SKM-1 treated with dmso at 0.1 percent for 144 hours (cell line): Measurements from ENCODE around the gene CAVIN4.

Experiments
- DNase-seq: peaks from one replicate; lab custom pipeline; 2025; ENCODE audit not compliant: unreplicated experiment; lab: John Stamatoyannopoulos, UW

Gene CAVIN4

DNA sequence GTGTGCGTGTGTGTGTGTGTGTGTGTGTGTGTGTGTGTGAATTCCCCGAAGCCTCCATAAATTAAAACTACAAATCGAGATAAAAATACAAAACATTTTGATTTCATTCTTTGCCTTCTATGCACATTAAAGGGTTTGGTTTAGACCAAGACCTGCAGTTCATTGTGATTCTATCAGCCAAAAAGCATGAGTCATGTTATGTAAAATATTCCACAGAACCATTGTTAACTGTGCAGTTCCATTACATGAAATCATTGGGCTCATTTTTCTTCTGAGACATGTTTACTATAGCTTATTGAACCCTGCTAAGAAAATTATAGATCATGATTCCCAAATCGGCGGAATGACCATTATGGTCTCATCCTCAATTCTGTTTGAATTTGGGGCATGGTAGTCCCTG, 11.7 kb downstream of the CAVIN4 start:
- no peak for DNase-seq

DNA sequence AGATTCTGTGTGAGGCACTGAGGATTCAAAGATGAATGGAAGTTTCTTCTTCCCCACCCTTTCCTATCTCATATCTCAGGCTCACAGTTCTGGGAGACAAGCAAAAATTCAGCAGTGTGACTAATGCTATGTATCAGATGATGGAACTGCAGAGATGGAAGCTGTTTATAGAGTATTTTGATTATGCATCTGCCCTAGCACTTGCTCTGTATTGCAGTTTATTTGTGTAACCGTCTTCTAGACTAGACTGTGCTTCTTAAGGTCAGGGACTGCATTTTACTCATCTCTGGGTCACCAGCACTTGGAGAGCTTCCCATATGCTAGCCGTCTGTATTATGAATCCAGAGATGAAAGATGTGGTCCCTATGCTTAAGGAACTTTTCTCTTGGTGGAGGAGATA, 12.6 kb downstream of the CAVIN4 start:
- DNase-seq, result no peak

GRCh38 chr9:100591139-100591538, 13.3 kb downstream of the CAVIN4 start:
- no peak for DNase-seq

GRCh38 chr9:100591639-100592412, 13.9 kb downstream of the CAVIN4 start:
- no peak for DNase-seq

GRCh38 chr9:100595391-100596199, 17.7 kb downstream of the CAVIN4 start:
- no peak for DNase-seq

DNA sequence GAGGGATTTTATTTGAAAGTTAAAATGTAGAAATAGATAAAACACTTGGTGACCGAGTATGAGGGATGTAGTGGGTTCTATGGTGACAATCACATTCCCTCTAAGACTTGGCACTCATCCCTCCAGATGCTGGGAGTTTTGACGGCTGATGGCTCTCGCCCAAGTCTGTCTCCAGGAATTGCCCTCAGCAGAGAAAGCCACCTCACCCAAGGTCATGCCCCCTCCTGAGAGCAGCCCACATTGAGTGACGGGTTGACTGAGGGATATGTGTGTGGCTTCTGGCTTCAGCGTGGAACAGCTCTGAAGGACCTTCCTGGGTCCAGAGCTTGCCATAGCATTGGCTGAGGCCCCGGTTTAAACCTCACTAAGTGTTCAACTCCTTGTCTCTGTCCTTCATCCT, 19.4 kb downstream of the CAVIN4 start:
- no peak for DNase-seq

DNA sequence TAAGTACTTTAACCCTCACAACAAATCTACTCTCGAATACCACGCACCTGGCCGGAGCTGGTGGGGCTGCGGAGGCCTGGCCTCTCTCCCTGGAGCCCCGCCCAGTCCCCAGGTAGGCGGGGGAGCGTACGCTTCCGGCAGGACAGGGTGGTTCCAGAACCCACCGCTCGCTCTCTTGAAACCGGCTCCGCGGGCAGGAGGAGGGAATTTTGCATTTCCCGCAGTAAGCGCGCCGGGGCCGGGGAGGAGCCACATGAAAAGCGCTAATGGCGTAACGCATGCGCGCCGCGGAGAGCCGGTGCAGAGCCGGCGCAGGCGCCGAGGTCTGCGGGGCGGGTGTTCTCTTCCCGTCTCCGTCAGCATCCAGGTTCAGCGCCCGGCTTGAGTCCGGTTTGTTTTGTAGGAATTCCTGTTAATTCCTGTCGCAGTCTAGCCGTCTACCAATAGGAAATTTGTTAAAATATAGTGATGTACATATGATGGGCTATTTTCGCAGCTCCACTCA, 20.8 kb downstream of the CAVIN4 start:
- peak; percentile 23 for DNase-seq

DNA sequence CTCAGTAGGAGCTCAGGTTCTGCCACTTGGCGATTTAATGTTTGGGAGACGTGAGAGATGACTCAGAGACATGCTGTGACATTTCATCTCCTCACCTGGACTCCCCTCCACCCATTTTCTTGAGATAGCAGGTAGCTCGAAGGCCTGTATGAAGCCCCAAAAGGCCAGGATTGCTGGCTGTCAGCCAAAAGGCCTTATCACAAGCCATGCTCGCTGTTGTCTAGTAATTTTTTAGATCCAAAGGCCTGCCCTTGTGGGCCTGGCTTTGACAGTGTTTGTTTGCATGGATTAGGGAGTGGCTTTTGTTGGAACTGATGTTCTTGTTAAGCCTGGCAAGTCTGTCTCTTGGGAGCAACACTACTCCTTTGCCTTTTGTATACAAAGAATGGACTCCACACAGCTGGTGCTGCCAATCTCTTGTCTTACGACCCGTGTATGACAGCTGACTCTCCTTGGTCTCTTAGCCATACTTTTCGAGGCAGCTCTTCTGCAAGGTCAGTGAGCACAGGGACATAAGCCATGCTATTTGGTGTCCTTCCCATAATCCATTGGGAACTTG, 22.7 kb downstream of the CAVIN4 start:
- no peak for DNase-seq

- DNase-seq, result peak; percentile 9
These were observed 23.3 kb downstream of the CAVIN4 start for GRCh38 chr9:100601216-100601615.

- no peak for DNase-seq
These were observed 24.5 kb downstream of the CAVIN4 start for GRCh38 chr9:100602342-100602801.

DNA sequence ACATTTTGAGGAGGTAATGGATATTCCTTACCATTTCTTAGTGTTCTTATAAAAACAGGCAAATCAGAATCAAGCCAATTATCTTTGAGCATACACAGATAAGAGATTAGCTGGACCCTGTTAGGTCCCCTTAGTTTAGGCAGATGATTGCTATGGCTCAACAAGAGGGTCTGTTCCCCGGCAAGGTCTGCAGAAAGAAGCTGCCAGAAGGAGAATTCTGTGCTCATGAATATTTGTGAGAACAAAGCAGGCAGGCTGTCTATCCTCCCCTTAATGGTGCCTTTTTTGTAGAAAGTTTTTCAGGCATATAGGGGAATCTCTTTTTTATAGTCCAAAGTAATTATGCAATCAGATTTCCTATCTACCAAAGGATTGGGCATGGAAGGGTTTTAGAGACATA, 27.5 kb downstream of the CAVIN4 start:
- no peak for DNase-seq

DNA sequence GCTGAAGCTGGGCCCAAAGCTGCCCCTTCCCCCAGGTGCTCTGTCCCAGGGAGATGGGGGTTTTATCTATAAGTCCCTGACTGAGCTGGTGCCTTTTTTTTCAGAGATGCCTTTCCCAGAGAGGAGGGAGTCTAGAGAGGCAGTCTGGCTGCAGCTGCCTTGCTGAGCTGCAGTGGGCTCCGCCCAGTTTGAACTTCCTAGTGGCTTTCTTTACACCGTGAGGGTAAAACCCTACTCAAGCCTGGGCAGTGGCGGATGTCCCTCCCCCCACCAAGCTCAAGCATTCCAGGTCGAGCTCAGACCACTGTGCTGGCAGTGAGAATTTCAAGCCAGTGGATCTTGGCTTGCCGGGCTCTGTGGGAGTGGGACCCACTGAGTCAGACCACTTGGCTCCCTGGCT, 41.3 kb downstream of the CAVIN4 start:
- no peak for DNase-seq

DNA sequence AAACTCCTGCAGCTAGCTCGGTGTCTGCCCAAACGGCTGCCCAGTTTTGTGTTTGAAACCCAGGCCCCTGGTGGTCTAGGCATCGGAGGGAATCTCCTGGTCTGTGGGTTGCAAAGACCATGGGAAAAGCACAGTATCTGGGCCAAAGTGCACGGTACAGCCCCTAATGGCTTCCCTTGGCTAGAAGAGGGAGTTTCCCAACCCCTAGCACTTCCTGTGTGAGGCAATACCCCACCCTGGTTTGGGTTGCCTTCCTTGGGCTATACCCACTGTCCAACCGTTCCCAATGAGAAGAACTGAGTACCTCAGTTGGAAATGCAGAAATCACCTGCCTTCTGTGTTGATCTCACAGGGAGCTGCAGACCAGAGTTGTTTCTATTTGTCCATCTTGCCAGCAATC, 41.8 kb downstream of the CAVIN4 start:
- DNase-seq, result no peak

DNA sequence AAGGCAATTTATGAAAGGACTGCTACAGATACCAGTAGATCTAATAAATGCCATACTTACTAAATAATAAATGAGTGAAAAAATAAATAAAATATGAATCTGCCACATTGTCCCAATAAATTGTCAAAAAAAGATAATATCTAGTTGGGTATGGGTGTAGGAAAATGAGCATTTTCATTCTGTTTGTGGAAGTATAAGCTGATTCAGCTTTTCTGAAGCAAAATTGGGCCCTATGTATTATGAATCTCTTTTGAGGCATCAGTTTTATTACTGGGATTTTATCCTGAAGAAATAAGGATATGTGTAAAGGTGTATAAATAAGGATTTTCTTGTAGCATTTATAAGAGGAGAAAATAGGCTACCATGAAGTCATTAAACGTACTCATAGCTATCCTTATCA, 46.1 kb downstream of the CAVIN4 start:
- DNase-seq, result no peak

DNA sequence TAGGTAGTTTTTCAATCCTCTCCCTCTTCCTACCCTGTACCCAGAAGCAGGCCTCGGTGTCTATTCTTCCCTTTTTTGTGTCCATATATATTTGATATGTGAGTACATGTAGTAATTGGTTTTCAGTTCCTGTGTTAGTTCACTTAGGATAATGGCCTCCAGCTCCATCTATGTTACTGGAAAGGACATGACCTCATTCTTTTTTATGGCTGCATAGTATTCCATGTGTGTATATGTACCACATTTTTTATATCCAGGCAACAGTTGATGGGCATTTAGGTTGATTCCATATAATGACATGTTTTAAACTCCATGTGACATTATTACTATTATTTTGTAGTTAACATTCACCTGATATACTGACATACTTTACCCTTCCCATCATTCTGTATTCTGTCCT, 49.1 kb downstream of the CAVIN4 start:
- no peak for DNase-seq

- DNase-seq, result no peak
These were observed 59.9 kb downstream of the CAVIN4 start for GRCh38 chr9:100637787-100638186.
